Panc1 (cell line): ENCODE results near the gene MFSD6L.

Experiments
- CTCF ChIP-seq: fragments of 450-650 bp; IDR thresholded peaks from 2 replicates; pipeline ENCODE4 v1.5.1; 2017; ENCODE audit warnings: mild to moderate bottlenecking
- REST ChIP-seq, 2 experiments: IDR thresholded peaks; 2 replicates each; pipeline ENCODE4 v1.6.1; 2011 to 2012; ENCODE audit warnings: low read depth in 2 of 2, control low read depth in 1 of 2, low read length in 1 of 2, mild to moderate bottlenecking in 1 of 2, moderate library complexity in 1 of 2; ENCODE audit not compliant: insufficient read depth in 1 of 2

- TF ChIP-seq CTCF: no peak
- TF ChIP-seq REST (IDR thresholded peaks at IDR 0.05; ENCODE audit: insufficient read depth in 1 of 2, low read depth in 2 of 2, low read length in 1 of 2): no peak
Measured at GRCh38 chr17:8749616-8750015, 49.5 kb downstream of the MFSD6L start.
